ENCODE measurements around the gene GRIN1. TPM values are rescaled to one million over a fixed set of nuclear protein-coding genes. Genes with fewer than 3 reads are reported as not detected.

Gene GRIN1
- total and polyA plus RNA-seq, 2 donors (not counting 1 experiment from before 2014, with no cell fraction given) = 0.04 TPM; not detected in 1

GRCh38 chr9:137150617-137151457 is 11.9 kb downstream of the GRIN1 start:
- H3K9me3 Mint-ChIP-seq (ENCODE audit: insufficient read depth) = no peaks in the 10 kb centered on the region
- H3K9ac ChIP-seq (ENCODE audit: low read length) = no peak overlapping the region
- no peak overlapping the region for H3K4me3 Mint-ChIP-seq
- H2AFZ ChIP-seq (ENCODE audit: insufficient read depth, low read depth, low read length, poor library complexity, severe bottlenecking) = no peak overlapping the region
- POLR2A ChIA-PET = interaction anchor here (0.6 to 1.2 kb wide), 7 partner anchors 19 to 431 kb away, joined by 3 to 15 read pairs (median 4); partner anchors contain the start of genes LRRC26 and UAP1L1
- H4K20me1 ChIP-seq (ENCODE audit: control insufficient read depth, insufficient read depth, low read length, poor library complexity, severe bottlenecking) = no peaks in the 10 kb centered on the region
- H3K27ac ChIP-seq (ENCODE audit: low read length in 2 of 2) = peak overlapping the region; percentile 11 to 84
- H3K9me3 ChIP-seq (ENCODE audit: control extremely low read depth in 1 of 3, control insufficient read depth in 2 of 3, insufficient read depth in 1 of 3, low read length in 2 of 3) = peaks cover 0 to 25% (median 0%) of the 10 kb centered on the region in 3 donors
- CTCF ChIA-PET = no interaction called here
- peaks cover 9% of the 10 kb centered on the region for H3K4me1 Mint-ChIP-seq
- intact Hi-C loops (cut with micrococcal nuclease) = no loop called here
- peaks cover 0 to 21% (median under 1%) of the 10 kb centered on the region in 4 experiments for H3K27me3 ChIP-seq (replicated peaks in 1 of 4; ENCODE audit: control extremely low read depth in 1 of 4, control insufficient read depth in 3 of 4, insufficient read depth in 4 of 4, low read length in 3 of 4)
- H3K4me1 ChIP-seq (ENCODE audit: control insufficient read depth in 2 of 2, insufficient read depth in 2 of 2, low read length in 2 of 2) = peaks cover 0 to 13% of the 10 kb centered on the region in 2 donors
- H3K4me3 ChIP-seq (ENCODE audit: control extremely low read depth in 1 of 5, extremely low read depth in 1 of 5, insufficient read depth in 1 of 5, low read depth in 2 of 5, low read length in 4 of 5) = no peak overlapping the region
- H3K27ac Mint-ChIP-seq = peak overlapping the region; percentile 61
- H3K27me3 Mint-ChIP-seq = peaks cover 17% of the 10 kb centered on the region
- H3K36me3 ChIP-seq (replicated peaks in 1 of 2; ENCODE audit: control extremely low read depth in 1 of 2, control insufficient read depth in 1 of 2, extremely low read depth in 1 of 2, insufficient read depth in 2 of 2, low read length in 1 of 2) = no peaks in the 10 kb centered on the region
- peak; percentile 55 for ATAC-seq (ENCODE audit: low read depth)
- H3K4me2 ChIP-seq (replicated peaks; ENCODE audit: low read depth, low read length, poor library complexity, severe bottlenecking) = peak overlapping the region; percentile 33
- no peaks in the 10 kb centered on the region for H3K79me2 ChIP-seq (ENCODE audit: control insufficient read depth, insufficient read depth, low read length)
- TF ChIP-seq EZH2 (IDR thresholded peaks at IDR 0.05; ENCODE audit: borderline replicate concordance, insufficient read depth, low read depth, low read length, poor library complexity, severe bottlenecking) = no peak
- TF ChIP-seq CTCF (IDR thresholded peaks at IDR 0.05) = no peak
- peak; percentile 77 for DNase-seq
- WGBS (ENCODE audit: insufficient coverage) = 22% methylated on average over 25 of the region's 34 CpGs

GRCh38 chr9:137152844-137153405 is 14.0 kb downstream of the GRIN1 start:
- DNase-seq (no peak), ATAC-seq (ENCODE audit: low read depth) (no peak)
- Histone ChIP-seq H3K36me3 (replicated peaks in 1 of 2; ENCODE audit: control extremely low read depth in 1 of 2, control insufficient read depth in 1 of 2, extremely low read depth in 1 of 2, insufficient read depth in 2 of 2, low read length in 1 of 2) (no peaks in the 10 kb centered on the region), H3K4me2 (replicated peaks; ENCODE audit: low read depth, low read length, poor library complexity, severe bottlenecking) (no peak overlapping the region), H3K27ac (ENCODE audit: low read length in 2 of 2) (no peak overlapping the region), H3K9ac (ENCODE audit: low read length) (no peak overlapping the region), H2AFZ (ENCODE audit: insufficient read depth, low read depth, low read length, poor library complexity, severe bottlenecking) (no peak overlapping the region), H3K4me1 (ENCODE audit: control insufficient read depth in 2 of 2, insufficient read depth in 2 of 2, low read length in 2 of 2) (peaks cover 13 to 26% of the 10 kb centered on the region in 2 donors), H3K79me2 (ENCODE audit: control insufficient read depth, insufficient read depth, low read length) (no peaks in the 10 kb centered on the region), H4K20me1 (ENCODE audit: control insufficient read depth, insufficient read depth, low read length, poor library complexity, severe bottlenecking) (no peaks in the 10 kb centered on the region), H3K9me3 (ENCODE audit: control extremely low read depth in 1 of 3, control insufficient read depth in 2 of 3, insufficient read depth in 1 of 3, low read length in 2 of 3) (peaks cover 0 to 45% (median 0%) of the 10 kb centered on the region in 3 donors), H3K4me3 (ENCODE audit: control extremely low read depth in 1 of 5, extremely low read depth in 1 of 5, insufficient read depth in 1 of 5, low read depth in 2 of 5, low read length in 4 of 5) (no peak overlapping the region), H3K27me3 (replicated peaks in 1 of 4; ENCODE audit: control extremely low read depth in 1 of 4, control insufficient read depth in 3 of 4, insufficient read depth in 4 of 4, low read length in 3 of 4) (peaks cover 0 to 29% (median 12%) of the 10 kb centered on the region in 4 experiments)
- ChIA-PET CTCF (no interaction called here), POLR2A (no interaction called here)
- peaks cover 23% of the 10 kb centered on the region for H3K27me3 Mint-ChIP-seq
- no peak overlapping the region for H3K27ac Mint-ChIP-seq
- TF ChIP-seq EZH2 (IDR thresholded peaks at IDR 0.05; ENCODE audit: borderline replicate concordance, insufficient read depth, low read depth, low read length, poor library complexity, severe bottlenecking) = no peak
- intact Hi-C loops (cut with micrococcal nuclease) = no loop called here
- H3K9me3 Mint-ChIP-seq (ENCODE audit: insufficient read depth) = no peaks in the 10 kb centered on the region
- peaks cover 22% of the 10 kb centered on the region for H3K4me1 Mint-ChIP-seq
- WGBS (ENCODE audit: insufficient coverage) = 89% methylated on average over 7 of the region's 7 CpGs
- H3K4me3 Mint-ChIP-seq = no peak overlapping the region
